ENCODE results near the gene COL23A1. TPM values are rescaled to one million over a fixed set of nuclear protein-coding genes. Genes with fewer than 3 reads are reported as not detected.

Gene COL23A1
- total and polyA plus RNA-seq, 8 donors: 0.52 to 9.5 (median 7.5) TPM

- DNase-seq: no peak
- Histone ChIP-seq H3K36me3 (no peaks in the 10 kb centered on the region), H3K4me3 (no peak overlapping the region), H3K27me3 (no peaks in the 10 kb centered on the region), H3K9me3 (no peaks in the 10 kb centered on the region), H3K27ac (no peak overlapping the region), H3K4me1 (peaks cover 3 to 20% of the 10 kb centered on the region in 2 donors)
- intact Hi-C loops (cut with DNase I): no loop called here
- no peak for TF ChIP-seq CTCF (IDR thresholded peaks at IDR 0.05)
- ATAC-seq: no peak
These were observed 344.8 kb downstream of the COL23A1 start for GRCh38 chr5:178245389-178245788.

GRCh38 chr5:178244576-178244975 is 345.6 kb downstream of the COL23A1 start:
- Histone ChIP-seq H3K27ac (peak overlapping the region in 1 of 2 donors; percentile 14), H3K4me3 (no peak overlapping the region), H3K9me3 (no peaks in the 10 kb centered on the region), H3K27me3 (no peaks in the 10 kb centered on the region), H3K4me1 (peaks cover 3 to 28% of the 10 kb centered on the region in 2 donors), H3K36me3 (no peaks in the 10 kb centered on the region)
- intact Hi-C loops (cut with DNase I): no loop called here
- no peak for TF ChIP-seq CTCF (IDR thresholded peaks at IDR 0.05)
- ATAC-seq: no peak
- no peak for DNase-seq

- Histone ChIP-seq H3K4me1 (peaks cover 16 to 48% of the 10 kb centered on the region in 2 donors), H3K27ac (peak overlapping the region in 1 of 2 donors; percentile 95), H3K27me3 (no peaks in the 10 kb centered on the region), H3K9me3 (no peaks in the 10 kb centered on the region), H3K4me3 (no peak overlapping the region), H3K36me3 (no peaks in the 10 kb centered on the region)
- DNase-seq (peak in 1 of 4 donors; percentile 41), ATAC-seq (no peak)
- TF ChIP-seq CTCF (IDR thresholded peaks at IDR 0.05): no peak
- intact Hi-C loops (cut with DNase I): no loop called here
These were observed 347.8 kb downstream of the COL23A1 start for GRCh38 chr5:178242416-178242815.

GRCh38 chr5:178241688-178242231 is 348.4 kb downstream of the COL23A1 start:
- intact Hi-C loops (cut with DNase I): no loop called here
- Histone ChIP-seq H3K4me3 (no peak overlapping the region), H3K36me3 (no peaks in the 10 kb centered on the region), H3K27ac (peak overlapping the region in 1 of 2 donors; percentile 95), H3K27me3 (no peaks in the 10 kb centered on the region), H3K9me3 (no peaks in the 10 kb centered on the region), H3K4me1 (peaks cover 19 to 55% of the 10 kb centered on the region in 2 donors)
- TF ChIP-seq CTCF (IDR thresholded peaks at IDR 0.05): no peak
- peak; percentile 4 for ATAC-seq
- peak in 1 of 4 donors; percentile 82 for DNase-seq

- peak overlapping the region in 1 of 2 donors; percentile 95 for H3K27ac ChIP-seq
- intact Hi-C loops (cut with DNase I): no loop called here
- H3K4me3 ChIP-seq: no peak overlapping the region
- no peaks in the 10 kb centered on the region for H3K9me3 ChIP-seq
- H3K36me3 ChIP-seq: no peaks in the 10 kb centered on the region
- H3K4me1 ChIP-seq: peaks cover 21 to 60% of the 10 kb centered on the region in 2 donors
- no peak for TF ChIP-seq CTCF (IDR thresholded peaks at IDR 0.05)
- DNase-seq: peak in 2 of 4 donors; percentile 70 to 85
- peak; percentile 23 for ATAC-seq
- H3K27me3 ChIP-seq: no peaks in the 10 kb centered on the region
These were observed 348.9 kb downstream of the COL23A1 start for GRCh38 chr5:178241231-178241663.
